CD14-positive monocyte (primary cell): ENCODE data around the gene ZNF524. TPM values are rescaled to one million over a fixed set of nuclear protein-coding genes. Genes with fewer than 3 reads are reported as not detected.
A peak's percentile ranks its signal among the peaks of the same experiment; 100 is the strongest.

Experiments
- DNase-seq, 3 donors: peaks; one replicate each; pipeline ENCODE4 v3.0.0-alpha.2; 2011 to 2022
- H2AFZ ChIP-seq: 2 replicates; pipeline ENCODE4 v1.6.0; 2012; ENCODE audit warnings: mild to moderate bottlenecking, low read depth, low read length, inconsistent platforms; ENCODE audit not compliant: insufficient read depth, poor library complexity, severe bottlenecking
- H3K27ac ChIP-seq, 2 donors: 1 replicate in 1 of 2; 2 replicates in 1 of 2; pipeline ENCODE4 v1.5.1; 2012 to 2013; ENCODE audit warnings: low read length in 2 of 2, control low read depth in 1 of 2, inconsistent platforms in 1 of 2, low read depth in 1 of 2, mild to moderate bottlenecking in 1 of 2
- H3K27me3 ChIP-seq, 2 donors: one replicate each; pipeline versions ENCODE4 v1.6.0 to v1.6.1; 2011 to 2013; ENCODE audit warnings: low read length in 2 of 2; ENCODE audit not compliant: control insufficient read depth in 2 of 2, insufficient read depth in 2 of 2
- H3K36me3 ChIP-seq, 2 donors: replicated peaks in 1 of 2; 1 replicate in 1 of 2; 2 replicates in 1 of 2; pipeline versions ENCODE4 v1.5.1 to v1.6.1; 2012 to 2013; ENCODE audit warnings: low read length in 2 of 2, control low read depth in 1 of 2, inconsistent platforms in 1 of 2, mild to moderate bottlenecking in 1 of 2; ENCODE audit not compliant: insufficient read depth in 2 of 2, control insufficient read depth in 1 of 2
- H3K4me1 ChIP-seq, 2 donors: 1 replicate in 1 of 2; 2 replicates in 1 of 2; pipeline versions ENCODE4 v1.5.1 to v1.6.1; 2012 to 2013; ENCODE audit warnings: low read length in 2 of 2, control low read depth in 1 of 2, inconsistent platforms in 1 of 2, mild to moderate bottlenecking in 1 of 2, moderate library complexity in 1 of 2; ENCODE audit not compliant: insufficient read depth in 2 of 2, control insufficient read depth in 1 of 2
- H3K4me2 ChIP-seq: replicated peaks from 2 replicates; pipeline ENCODE3; 2012; ENCODE audit warnings: low read length, moderate library complexity, mild to moderate bottlenecking; ENCODE audit not compliant: poor library complexity, severe bottlenecking; ENCODE audit errors: extremely low read depth
- H3K4me3 ChIP-seq, 3 experiments: fragments of 200-600 bp in 1 of 3; sonication (generic) in 1 of 3; replicated peaks in 1 of 3; 1 replicate in 2 of 3; 2 replicates in 1 of 3; pipeline ENCODE4 v1.5.1; 2011 to 2013; ENCODE audit warnings: low read length in 3 of 3, mild to moderate bottlenecking in 3 of 3, control low read depth in 2 of 3, low read depth in 2 of 3, inconsistent platforms in 1 of 3, moderate library complexity in 1 of 3
- H3K79me2 ChIP-seq: 2 replicates; pipeline ENCODE4 v1.6.0; 2012; ENCODE audit warnings: mild to moderate bottlenecking, control low read depth, inconsistent platforms, low read length, moderate library complexity; ENCODE audit not compliant: insufficient read depth
- H3K9ac ChIP-seq: 2 replicates; pipeline ENCODE4 v1.6.0; 2017; ENCODE audit warnings: low read length, mild to moderate bottlenecking; ENCODE audit not compliant: insufficient read depth, poor library complexity, severe bottlenecking
- H3K9me3 ChIP-seq, 2 donors: replicated peaks in 1 of 2; 1 replicate in 1 of 2; 2 replicates in 1 of 2; pipeline versions ENCODE4 v1.5.1 to v1.6.1; 2012 to 2013; ENCODE audit warnings: low read length in 2 of 2, control low read depth in 1 of 2; ENCODE audit not compliant: control insufficient read depth in 1 of 2, insufficient read depth in 1 of 2
- H4K20me1 ChIP-seq: 2 replicates; pipeline ENCODE4 v1.6.0; 2012; ENCODE audit warnings: mild to moderate bottlenecking, low read length, control low read depth, moderate library complexity; ENCODE audit not compliant: insufficient read depth
- H3K27ac Mint-ChIP-seq, 7 donors: one replicate each; pipeline ENCODE4 v1.8.0; 2020; ENCODE audit warnings: mild to moderate bottlenecking in 7 of 7, mixed read lengths in 7 of 7, moderate library complexity in 6 of 7, inconsistent platforms in 2 of 7
- H3K27me3 Mint-ChIP-seq, 3 donors: one replicate each; pipeline ENCODE4 v1.8.0; 2021 to 2022; ENCODE audit warnings: low read depth in 3 of 3, mild to moderate bottlenecking in 3 of 3, mixed read lengths in 3 of 3, moderate library complexity in 3 of 3, inconsistent platforms in 1 of 3
- H3K36me3 Mint-ChIP-seq, 2 donors: one replicate each; pipeline ENCODE4 v1.8.0; 2020; ENCODE audit warnings: mixed read lengths in 2 of 2, inconsistent platforms in 1 of 2, mild to moderate bottlenecking in 1 of 2
- H3K4me1 Mint-ChIP-seq: one replicate; pipeline ENCODE4 v1.8.0; 2020; ENCODE audit warnings: mild to moderate bottlenecking, mixed read lengths
- H3K4me3 Mint-ChIP-seq, 2 donors: one replicate each; pipeline ENCODE4 v1.8.0; 2020; ENCODE audit warnings: mild to moderate bottlenecking in 2 of 2, mixed read lengths in 2 of 2, moderate library complexity in 1 of 2
- H3K9me3 Mint-ChIP-seq, 7 donors: one replicate each; pipeline ENCODE4 v1.8.0; 2020 to 2022; ENCODE audit warnings: mixed read lengths in 7 of 7, mild to moderate bottlenecking in 6 of 7, moderate library complexity in 6 of 7, inconsistent platforms in 2 of 7
- whole genome bisulfite sequencing: methylation state at CpG from one replicate; pipeline ENCODE4 v1.1.5; 2013; ENCODE audit warnings: missing lambda C conversion rate; ENCODE audit not compliant: insufficient coverage; 5-methylcytosine and 5-hydroxymethylcytosine counted together
- intact Hi-C, 2 donors: fragments of 100-400 bp; cut with micrococcal nuclease; formaldehyde crosslinking; loops; one replicate each; pipeline versions ENCODE4 v1.15.0 to v1.15.1; 2023
- polyA plus RNA-seq, 3 donors: library from polyadenylated mRNA; depleted of rRNA in 1 of 3; unstranded in 2 of 3; stranded (reverse) in 1 of 3; fragments of 300-500 nt in 2 of 3; fragments of >200 nt in 1 of 3; fragmentation: Illumina TruSeq in 2 of 3; gene quantifications; 1 replicate in 2 of 3; 2 replicates in 1 of 3; pipeline ENCODE4 v1.2.3, GENCODE V29; 2012 to 2021
- TF ChIP-seq, protein P1 (sequence below): fragments of 200-600 bp; IDR thresholded peaks from one replicate; pipeline ENCODE4 v1.8.0; 2022; ENCODE audit warnings: antibody characterized with exemption, mild to moderate bottlenecking

Gene ZNF524
- polyA plus RNA-seq, 3 donors = 27.9 to 45.7 (median 41.8) TPM

DNA sequence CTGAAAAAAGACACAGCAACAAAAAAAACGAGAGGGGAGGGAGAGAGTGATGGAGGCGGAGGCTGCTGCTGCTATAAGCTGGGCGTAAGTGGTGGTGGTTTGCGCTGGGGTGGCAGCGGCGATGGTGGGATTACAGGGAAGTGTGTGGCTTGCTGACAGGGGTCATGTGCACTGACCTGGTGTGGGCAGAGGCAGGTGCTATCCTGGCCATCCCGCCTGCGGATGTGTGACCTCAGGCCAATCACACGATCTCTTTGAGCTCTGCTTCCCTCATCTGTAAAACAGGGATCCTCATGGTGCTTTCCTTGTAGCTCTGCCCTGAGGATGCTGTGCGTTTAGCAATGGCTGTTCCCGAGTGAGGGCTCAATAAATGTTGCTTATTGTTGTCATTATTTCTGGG is 37.4 kb downstream of the ZNF524 start:
- peaks cover 0 to 3% of the 10 kb centered on the region in 2 donors for H3K9me3 ChIP-seq
- peaks cover 6% of the 10 kb centered on the region for H4K20me1 ChIP-seq
- no peak overlapping the region for H3K4me3 ChIP-seq
- no peak overlapping the region for H3K4me2 ChIP-seq
- no peak overlapping the region for H3K27ac ChIP-seq
- no peak overlapping the region for H3K9ac ChIP-seq
- H3K27me3 ChIP-seq = peaks cover 0 to 5% of the 10 kb centered on the region in 2 donors
- no peak for DNase-seq
- WGBS = 83% methylated on average over 11 of the region's 11 CpGs
- Mint-ChIP-seq H3K27me3 (peaks cover 4 to 17% (median 12%) of the 10 kb centered on the region in 3 donors), H3K36me3 (peaks cover 12 to 15% of the 10 kb centered on the region in 2 donors), H3K27ac (peak overlapping the region in 2 of 7 donors; percentile 46 to 50), H3K4me3 (no peak overlapping the region), H3K9me3 (peaks cover 0 to 7% (median 1%) of the 10 kb centered on the region in 7 donors), H3K4me1 (peaks cover 73% of the 10 kb centered on the region)
- H3K4me1 ChIP-seq = peaks cover 54 to 72% of the 10 kb centered on the region in 2 donors
- TF ChIP-seq, protein P1, sequence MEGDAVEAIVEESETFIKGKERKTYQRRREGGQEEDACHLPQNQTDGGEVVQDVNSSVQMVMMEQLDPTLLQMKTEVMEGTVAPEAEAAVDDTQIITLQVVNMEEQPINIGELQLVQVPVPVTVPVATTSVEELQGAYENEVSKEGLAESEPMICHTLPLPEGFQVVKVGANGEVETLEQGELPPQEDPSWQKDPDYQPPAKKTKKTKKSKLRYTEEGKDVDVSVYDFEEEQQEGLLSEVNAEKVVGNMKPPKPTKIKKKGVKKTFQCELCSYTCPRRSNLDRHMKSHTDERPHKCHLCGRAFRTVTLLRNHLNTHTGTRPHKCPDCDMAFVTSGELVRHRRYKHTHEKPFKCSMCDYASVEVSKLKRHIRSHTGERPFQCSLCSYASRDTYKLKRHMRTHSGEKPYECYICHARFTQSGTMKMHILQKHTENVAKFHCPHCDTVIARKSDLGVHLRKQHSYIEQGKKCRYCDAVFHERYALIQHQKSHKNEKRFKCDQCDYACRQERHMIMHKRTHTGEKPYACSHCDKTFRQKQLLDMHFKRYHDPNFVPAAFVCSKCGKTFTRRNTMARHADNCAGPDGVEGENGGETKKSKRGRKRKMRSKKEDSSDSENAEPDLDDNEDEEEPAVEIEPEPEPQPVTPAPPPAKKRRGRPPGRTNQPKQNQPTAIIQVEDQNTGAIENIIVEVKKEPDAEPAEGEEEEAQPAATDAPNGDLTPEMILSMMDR = no peak
- peaks cover 38% of the 10 kb centered on the region for H3K79me2 ChIP-seq
- intact Hi-C loops = loop anchor here in 1 of 2 donors (10.0 kb wide), 1 partner anchor 177 kb away; no protein-coding TSS in a partner anchor
- H3K36me3 ChIP-seq = no peaks in the 10 kb centered on the region
- H2AFZ ChIP-seq = no peak overlapping the region

DNA sequence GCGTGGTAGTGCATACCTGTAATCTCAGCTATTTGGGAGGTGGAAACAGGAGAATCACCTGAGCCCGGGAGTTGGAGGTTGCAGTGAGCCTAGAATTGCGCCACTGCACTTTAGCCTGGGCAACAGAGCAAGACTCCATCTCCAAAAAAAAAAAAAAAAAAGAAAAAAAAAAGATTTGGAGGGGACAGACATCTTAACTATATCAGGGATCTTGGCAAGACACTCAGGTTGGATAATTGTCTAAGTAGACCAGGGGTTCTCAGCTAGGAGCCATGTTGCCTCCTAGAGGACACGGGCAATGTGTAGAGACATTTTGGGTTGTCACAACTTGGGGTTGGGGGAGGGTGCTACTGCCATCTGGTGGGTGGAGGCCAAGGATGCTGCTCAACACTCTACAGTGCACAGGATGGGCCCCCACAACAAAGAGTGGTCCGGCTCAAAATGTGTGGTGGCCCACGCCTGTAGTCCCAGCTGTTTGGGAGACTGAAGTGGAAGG is 38.8 kb downstream of the ZNF524 start:
- peaks cover 6% of the 10 kb centered on the region for H4K20me1 ChIP-seq
- peaks cover 0 to 3% of the 10 kb centered on the region in 2 donors for H3K9me3 ChIP-seq
- H3K4me1 ChIP-seq = peaks cover 60 to 75% of the 10 kb centered on the region in 2 donors
- no peak overlapping the region for H3K4me3 Mint-ChIP-seq
- 68% methylated on average over 3 of the region's 6 CpGs for WGBS
- H3K9me3 Mint-ChIP-seq = peaks cover 0 to 7% (median 3%) of the 10 kb centered on the region in 7 donors
- H3K4me1 Mint-ChIP-seq = peaks cover 75% of the 10 kb centered on the region
- H3K27ac ChIP-seq = no peak overlapping the region
- peaks cover 4 to 20% (median 20%) of the 10 kb centered on the region in 3 donors for H3K27me3 Mint-ChIP-seq
- peak overlapping the region in 3 of 7 donors; percentile 1 to 56 (median 33) for H3K27ac Mint-ChIP-seq
- H3K79me2 ChIP-seq = peaks cover 49% of the 10 kb centered on the region
- H2AFZ ChIP-seq = no peak overlapping the region
- H3K4me3 ChIP-seq = no peak overlapping the region
- peaks cover 0 to 5% of the 10 kb centered on the region in 2 donors for H3K27me3 ChIP-seq
- no peaks in the 10 kb centered on the region for H3K36me3 ChIP-seq
- intact Hi-C loops = loop anchor here in 1 of 2 donors (10.0 kb wide), 1 partner anchor 176 kb away; no protein-coding TSS in a partner anchor
- no peak overlapping the region for H3K9ac ChIP-seq
- peak; percentile 44 to 60 (median 50) for DNase-seq
- no peak overlapping the region for H3K4me2 ChIP-seq
- peaks cover 12 to 17% of the 10 kb centered on the region in 2 donors for H3K36me3 Mint-ChIP-seq
- TF ChIP-seq, protein P1 = peak; percentile 27
